ENCODE data around the gene XKR8. TPM values are rescaled to one million over a fixed set of nuclear protein-coding genes. Genes with fewer than 3 reads are reported as not detected.

The XKR8 gene
- total and polyA plus RNA-seq, 7 donors, result 4.2 to 13.8 (median 5.4) TPM

- H3K36me3 ChIP-seq, result peaks cover 0 to 51% (median 4%) of the 10 kb centered on the region in 4 donors
- H3K27ac ChIP-seq, result no peak overlapping the region
- 92% methylated on average over 4 of the region's 4 CpGs for WGBS, 2 donors
- H3K4me1 ChIP-seq, result peaks cover 0 to 19% (median 18%) of the 10 kb centered on the region in 4 donors
- TF ChIP-seq, protein P1, sequence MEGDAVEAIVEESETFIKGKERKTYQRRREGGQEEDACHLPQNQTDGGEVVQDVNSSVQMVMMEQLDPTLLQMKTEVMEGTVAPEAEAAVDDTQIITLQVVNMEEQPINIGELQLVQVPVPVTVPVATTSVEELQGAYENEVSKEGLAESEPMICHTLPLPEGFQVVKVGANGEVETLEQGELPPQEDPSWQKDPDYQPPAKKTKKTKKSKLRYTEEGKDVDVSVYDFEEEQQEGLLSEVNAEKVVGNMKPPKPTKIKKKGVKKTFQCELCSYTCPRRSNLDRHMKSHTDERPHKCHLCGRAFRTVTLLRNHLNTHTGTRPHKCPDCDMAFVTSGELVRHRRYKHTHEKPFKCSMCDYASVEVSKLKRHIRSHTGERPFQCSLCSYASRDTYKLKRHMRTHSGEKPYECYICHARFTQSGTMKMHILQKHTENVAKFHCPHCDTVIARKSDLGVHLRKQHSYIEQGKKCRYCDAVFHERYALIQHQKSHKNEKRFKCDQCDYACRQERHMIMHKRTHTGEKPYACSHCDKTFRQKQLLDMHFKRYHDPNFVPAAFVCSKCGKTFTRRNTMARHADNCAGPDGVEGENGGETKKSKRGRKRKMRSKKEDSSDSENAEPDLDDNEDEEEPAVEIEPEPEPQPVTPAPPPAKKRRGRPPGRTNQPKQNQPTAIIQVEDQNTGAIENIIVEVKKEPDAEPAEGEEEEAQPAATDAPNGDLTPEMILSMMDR (IDR thresholded peaks at IDR 0.05), result no peak
- no peak for TF ChIP-seq EP300 (IDR thresholded peaks at IDR 0.05)
- TF ChIP-seq POLR2AphosphoS5 (IDR thresholded peaks at IDR 0.05), result no peak
- TF ChIP-seq POLR2A (IDR thresholded peaks at IDR 0.05), result no peak
- DNase-seq, result no peak
- H3K9me3 ChIP-seq, result no peaks in the 10 kb centered on the region
- H3K4me3 ChIP-seq, result no peak overlapping the region
- H3K27me3 ChIP-seq, result no peaks in the 10 kb centered on the region
- intact Hi-C loops (cut with DNase I), result no loop called here
Measured at GRCh38 chr1:27973771-27974416, 14.1 kb downstream of the XKR8 start.

DNA sequence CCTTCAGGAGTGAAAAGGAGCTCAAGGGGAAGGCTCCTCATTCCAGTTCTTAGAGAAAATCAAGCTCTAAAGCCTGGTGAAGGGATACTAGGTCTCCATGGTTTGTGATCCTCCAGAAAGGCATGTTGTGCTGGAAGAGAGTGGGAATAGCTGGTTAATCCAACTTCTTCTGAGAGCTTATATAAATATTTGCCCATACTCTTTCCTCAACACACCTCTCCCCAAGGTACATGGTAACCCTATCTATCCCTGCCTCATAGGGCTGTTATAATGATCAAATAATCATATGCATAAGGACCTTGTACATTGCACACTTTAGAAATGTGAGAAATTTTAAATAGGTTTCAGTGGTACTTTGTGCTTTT is 14.6 kb downstream of the XKR8 start:
- Histone ChIP-seq H3K9me3 (no peaks in the 10 kb centered on the region), H3K4me3 (no peak overlapping the region), H3K4me1 (peaks cover 0 to 18% (median 16%) of the 10 kb centered on the region in 4 donors), H3K27ac (no peak overlapping the region), H3K36me3 (peaks cover 0 to 51% (median 4%) of the 10 kb centered on the region in 4 donors), H3K27me3 (no peaks in the 10 kb centered on the region)
- TF ChIP-seq POLR2AphosphoS5 (IDR thresholded peaks at IDR 0.05) (no peak), EP300 (IDR thresholded peaks at IDR 0.05) (no peak), POLR2A (IDR thresholded peaks at IDR 0.05) (no peak)
- TF ChIP-seq, protein P1 (IDR thresholded peaks at IDR 0.05), result no peak
- intact Hi-C loops (cut with DNase I), result no loop called here
- DNase-seq, result no peak

DNA sequence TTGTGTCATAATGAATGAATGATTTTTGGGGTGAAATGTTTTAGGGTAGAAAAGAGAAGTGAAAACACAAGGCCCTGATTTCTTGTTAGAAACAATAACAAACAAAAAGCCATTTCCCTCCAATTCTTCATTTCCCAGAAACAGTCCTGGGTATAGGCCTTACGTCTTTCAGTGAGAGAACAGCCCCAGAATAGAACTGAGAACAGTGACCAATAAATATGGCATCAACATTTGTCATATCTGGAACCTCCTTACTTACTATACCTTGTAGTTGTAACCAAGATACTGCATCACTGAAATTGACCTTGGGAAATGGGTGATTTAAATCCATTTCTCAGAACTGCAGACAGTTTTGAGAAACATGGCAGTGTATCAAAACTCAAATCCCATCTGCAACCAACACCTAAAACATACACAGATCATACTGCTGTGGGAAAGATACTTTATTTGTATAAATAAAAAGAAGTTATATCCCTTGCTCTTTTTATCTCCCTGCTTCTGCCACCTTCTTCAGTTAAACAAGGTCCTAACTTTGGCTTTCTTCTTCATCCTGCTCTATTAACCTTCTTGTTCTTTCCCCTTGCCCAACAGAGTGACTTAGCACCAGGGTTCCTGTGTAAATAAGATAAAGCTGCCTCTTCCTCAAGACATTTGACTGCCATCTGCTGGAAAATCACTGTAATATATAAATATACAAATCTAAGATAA is 19.5 kb downstream of the XKR8 start:
- Histone ChIP-seq H3K4me1 (peaks cover 0 to 2% (median 0%) of the 10 kb centered on the region in 4 donors), H3K27me3 (no peaks in the 10 kb centered on the region), H3K9me3 (no peaks in the 10 kb centered on the region), H3K27ac (peak overlapping the region in 1 of 4 donors; percentile 28), H3K36me3 (peaks cover 0 to 34% (median 3%) of the 10 kb centered on the region in 4 donors), H3K4me3 (no peak overlapping the region)
- intact Hi-C loops (cut with DNase I), result loop anchor here (1.0 kb wide), 1 partner anchor 121 kb away; no protein-coding TSS in a partner anchor
- WGBS, 2 donors, result 72 to 86% methylated on average over 1 of the region's 1 CpG
- DNase-seq, result no peak
- TF ChIP-seq POLR2A (IDR thresholded peaks at IDR 0.05), result no peak
- no peak for TF ChIP-seq EP300 (IDR thresholded peaks at IDR 0.05)
- no peak for TF ChIP-seq POLR2AphosphoS5 (IDR thresholded peaks at IDR 0.05)
- TF ChIP-seq, protein P1 (IDR thresholded peaks at IDR 0.05), result peak in 3 of 4 experiments; percentile 33 to 54 (median 39)

GRCh38 chr1:27979859-27980201 is 20.1 kb downstream of the XKR8 start:
- no peak for TF ChIP-seq EP300 (IDR thresholded peaks at IDR 0.05)
- TF ChIP-seq, protein P1 (IDR thresholded peaks at IDR 0.05), result peak in 1 of 4 experiments; percentile 44

More at GRCh38 chr1:27979859-27980201, 20.1 kb downstream of the XKR8 start:
- intact Hi-C loops (cut with DNase I), result loop anchor here (1.0 kb wide), 1 partner anchor 122 kb away; no protein-coding TSS in a partner anchor
- H3K27ac ChIP-seq, result peak overlapping the region in 1 of 4 donors; percentile 28
- DNase-seq, result no peak
- H3K9me3 ChIP-seq, result no peaks in the 10 kb centered on the region
- H3K27me3 ChIP-seq, result no peaks in the 10 kb centered on the region
- H3K36me3 ChIP-seq, result peaks cover 0 to 30% (median under 1%) of the 10 kb centered on the region in 4 donors
- peaks cover 0 to 2% (median 0%) of the 10 kb centered on the region in 4 donors for H3K4me1 ChIP-seq
- 14 to 25% methylated on average over 2 of the region's 2 CpGs for WGBS, 2 donors
- H3K4me3 ChIP-seq, result no peak overlapping the region

All from sigmoid colon (tissue), 7 donors.